Nephron progenitor cell (in vitro differentiated cells): ENCODE data around the gene VTI1A.

Source experiments
- DNase-seq: peaks from one replicate; pipeline ENCODE4 v3.0.0; 2021
- H3K27ac Mint-ChIP-seq: 2 replicates; pipeline ENCODE4 v1.8.0; 2021; ENCODE audit warnings: mild to moderate bottlenecking, moderate library complexity, mixed read lengths
- H3K27me3 Mint-ChIP-seq: 2 replicates; pipeline ENCODE4 v1.8.0; 2021; ENCODE audit warnings: mild to moderate bottlenecking, low read depth, mixed read lengths; ENCODE audit not compliant: poor library complexity
- H3K36me3 Mint-ChIP-seq: 2 replicates; pipeline ENCODE4 v1.8.0; 2021; ENCODE audit warnings: low read depth, mixed read lengths
- H3K4me1 Mint-ChIP-seq: 2 replicates; pipeline ENCODE4 v1.8.0; 2021; ENCODE audit warnings: mixed read lengths
- H3K4me3 Mint-ChIP-seq: 2 replicates; pipeline ENCODE4 v1.8.0; 2021; ENCODE audit warnings: mild to moderate bottlenecking, moderate library complexity, mixed read lengths
- H3K9me3 Mint-ChIP-seq: 2 replicates; pipeline ENCODE4 v1.8.0; 2021; ENCODE audit warnings: mild to moderate bottlenecking, moderate library complexity, mixed read lengths
- CTCF ChIP-seq: fragments of 200-600 bp; sonication (generic); IDR thresholded peaks from 2 replicates; pipeline ENCODE4 v1.5.0; 2021; ENCODE audit warnings: antibody characterized with exemption

VTI1A gene

GRCh38 chr10:112466802-112467201 lies 19.8 kb downstream of the VTI1A start:
- DNase-seq, result no peak
- no peaks in the 10 kb centered on the region for H3K4me1 Mint-ChIP-seq
- peaks cover 45% of the 10 kb centered on the region for H3K36me3 Mint-ChIP-seq
- TF ChIP-seq CTCF, result no peak
- H3K9me3 Mint-ChIP-seq, result peaks cover 8% of the 10 kb centered on the region
- no peak overlapping the region for H3K4me3 Mint-ChIP-seq
- H3K27me3 Mint-ChIP-seq, result no peaks in the 10 kb centered on the region
- no peak overlapping the region for H3K27ac Mint-ChIP-seq

GRCh38 chr10:112467541-112468075 lies 20.6 kb downstream of the VTI1A start:
- no peak overlapping the region for H3K27ac Mint-ChIP-seq
- no peaks in the 10 kb centered on the region for H3K4me1 Mint-ChIP-seq
- H3K9me3 Mint-ChIP-seq, result peaks cover 8% of the 10 kb centered on the region
- no peak overlapping the region for H3K4me3 Mint-ChIP-seq
- no peak for DNase-seq
- no peak for TF ChIP-seq CTCF
- H3K27me3 Mint-ChIP-seq, result no peaks in the 10 kb centered on the region
- peaks cover 40% of the 10 kb centered on the region for H3K36me3 Mint-ChIP-seq

GRCh38 chr10:112471878-112472487 lies 25.0 kb downstream of the VTI1A start:
- H3K4me3 Mint-ChIP-seq, result no peak overlapping the region
- H3K4me1 Mint-ChIP-seq, result no peaks in the 10 kb centered on the region
- TF ChIP-seq CTCF, result peak; percentile 60
- H3K36me3 Mint-ChIP-seq, result peaks cover 12% of the 10 kb centered on the region
- no peaks in the 10 kb centered on the region for H3K27me3 Mint-ChIP-seq
- no peak overlapping the region for H3K27ac Mint-ChIP-seq
- no peak for DNase-seq
- H3K9me3 Mint-ChIP-seq, result no peaks in the 10 kb centered on the region

GRCh38 chr10:112475575-112476218 lies 28.7 kb downstream of the VTI1A start:
- Mint-ChIP-seq H3K4me3 (no peak overlapping the region), H3K9me3 (no peaks in the 10 kb centered on the region), H3K27me3 (no peaks in the 10 kb centered on the region), H3K4me1 (no peaks in the 10 kb centered on the region), H3K27ac (no peak overlapping the region), H3K36me3 (peaks cover 5% of the 10 kb centered on the region)
- peak; percentile 6 for TF ChIP-seq CTCF
- DNase-seq, result no peak

- no peaks in the 10 kb centered on the region for H3K36me3 Mint-ChIP-seq
- H3K4me3 Mint-ChIP-seq, result no peak overlapping the region
- no peak overlapping the region for H3K27ac Mint-ChIP-seq
- no peaks in the 10 kb centered on the region for H3K4me1 Mint-ChIP-seq
- no peaks in the 10 kb centered on the region for H3K9me3 Mint-ChIP-seq
- no peak for TF ChIP-seq CTCF
- DNase-seq, result no peak
- no peaks in the 10 kb centered on the region for H3K27me3 Mint-ChIP-seq
Observed at GRCh38 chr10:112481602-112482001, 34.6 kb downstream of the VTI1A start.

- DNase-seq, result no peak
- Mint-ChIP-seq H3K9me3 (no peaks in the 10 kb centered on the region), H3K27me3 (no peaks in the 10 kb centered on the region), H3K27ac (no peak overlapping the region), H3K36me3 (no peaks in the 10 kb centered on the region), H3K4me1 (no peaks in the 10 kb centered on the region), H3K4me3 (no peak overlapping the region)
- TF ChIP-seq CTCF, result no peak
Observed at GRCh38 chr10:112484399-112484798, 37.4 kb downstream of the VTI1A start.
